Pancreas (tissue), 10 donors: ENCODE results near the gene KRT9. TPM values are rescaled to one million over a fixed set of nuclear protein-coding genes. Genes with fewer than 3 reads are reported as not detected.
A peak's percentile ranks its signal among the peaks of the same experiment; 100 is the strongest.
"Not testable (repeated sequence)": the region's sequence is repeated elsewhere in the genome, so short reads cannot be mapped to it uniquely, and the experiment has no call there.

Experiments
- ATAC-seq, 4 donors: fragments of 200-7000 bp; cut with Tn5 transposase; one replicate each; pipeline versions ENCODE4 v1.8.0 to v1.9.1; 2020; ENCODE audit warnings: mild to moderate bottlenecking in 4 of 4, moderate library complexity in 4 of 4
- DNase-seq, 6 donors: peaks; one replicate each; pipeline ENCODE4 v3.0.0-alpha.2; 2020
- FAIRE-seq: peaks from 2 replicates; lab custom pipeline; 2012; peaks lifted over from hg19 to GRCh38; lab: Jason Lieb, UNC
- H3K27ac ChIP-seq, 4 donors: fragments of 200-600 bp; sonication (generic); 1 replicate in 3 of 4; 2 replicates in 1 of 4; pipeline versions ENCODE4 v1.5.0 to v1.8.0; 2020
- H3K27me3 ChIP-seq, 4 donors: fragments of 200-600 bp; one replicate each; pipeline ENCODE4 v1.8.0; 2021
- H3K36me3 ChIP-seq, 3 donors: fragments of 200-600 bp; sonication (generic) in 1 of 3; one replicate each; pipeline versions ENCODE4 v1.5.0 to v1.8.0; 2020 to 2021
- H3K4me1 ChIP-seq, 3 donors: fragments of 200-600 bp; one replicate each; pipeline ENCODE4 v1.8.0; 2021
- H3K4me3 ChIP-seq, 4 donors: fragments of 200-600 bp; sonication (generic) in 2 of 4; one replicate each; pipeline versions ENCODE4 v1.5.0 to v1.8.0; 2020 to 2021
- H3K9me3 ChIP-seq, 4 donors: fragments of 200-600 bp; one replicate each; pipeline ENCODE4 v1.8.0; 2021
- CTCF ChIP-seq, 4 donors: fragments of 200-600 bp; sonication (generic) in 3 of 4; IDR thresholded peaks; one replicate each; pipeline versions ENCODE4 v1.5.0 to v1.8.0; 2021; ENCODE audit warnings: antibody characterized with exemption in 4 of 4
- WGBS, 2 donors: extraction: QIAGEN DNeasy Blood & Tissue Kit; methylation state at CpG; one replicate each; pipeline ENCODE4 v1.1.7; 2013; 5-methylcytosine and 5-hydroxymethylcytosine counted together
- intact Hi-C, 3 donors: fragments of 100-400 bp; cut with DNase I; formaldehyde crosslinking; loops; one replicate each; pipeline versions ENCODE4 v1.11.1 to v1.14.2; 2022
- polyA plus RNA-seq, 2 donors: library from polyadenylated mRNA; stranded (reverse); fragments of 200-250 nt; gene quantifications; one replicate each; pipeline ENCODE4 v1.2.3, GENCODE V29; 2013
- total RNA-seq, 6 donors: library from RNA; stranded (reverse); fragmentation: NEBNext Ultra II Directional in 4 of 6; extraction: Animal tissue kit (Norgen Biotek cat#: 25700) in 4 of 6; gene quantifications; one replicate each; pipeline versions ENCODE4 v1.2.1 to v1.2.4, GENCODE V29; 2021 to 2023
- donor health status: healthy with polysubstance abuse.
- donor health status: DM: no; HTN: no; CAD: no; lungs with moderate emphysema.
- donor health status: DM: no; HTN: no; CAD: no.
- donor health status: control.
- donor health status: control.
- donor health status: Bipolar disorder and iron deficiency.
- donor health status: DM: yes; HTN: yes; CAD: no.
- donor health status: DM: no; HTN: no; CAD: no.
- donor health status: DM: no; HTN: no; CAD: no.
- donor health status: DM: yes; HTN: yes; CAD: no.

The KRT9 gene
- total and polyA plus RNA-seq, 8 donors: not detected

DNA sequence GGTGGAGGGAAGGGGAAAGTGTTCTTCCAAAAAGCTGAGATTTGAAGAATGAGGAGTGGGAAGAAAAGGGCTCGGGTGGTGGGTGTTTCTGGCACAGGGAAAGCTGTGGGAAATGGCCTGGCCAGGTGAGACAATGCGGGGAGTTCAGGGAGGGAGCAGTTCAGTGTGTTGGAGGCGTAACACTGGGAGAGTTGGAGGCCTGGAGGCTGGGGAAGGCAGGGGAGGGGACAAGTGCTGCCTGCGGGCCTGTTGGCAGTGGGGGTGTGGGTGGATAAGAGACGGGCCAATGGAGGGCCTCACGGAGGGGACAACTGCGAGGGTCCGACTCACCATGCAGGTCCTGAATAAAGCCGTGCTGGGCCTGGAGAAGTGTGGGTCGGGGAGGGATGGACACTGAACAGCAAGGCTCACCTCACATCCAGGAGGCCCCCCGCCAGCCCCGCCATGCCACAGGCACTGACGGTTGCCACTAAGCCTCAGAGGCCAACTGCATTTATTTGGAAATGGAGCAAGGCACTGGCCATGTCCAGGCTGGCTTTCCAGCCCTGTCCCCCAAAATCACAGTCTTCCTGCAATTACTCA lies 25.9 kb downstream of the KRT9 start:
- H3K4me3 ChIP-seq: no peak overlapping the region
- H3K27me3 ChIP-seq: no peaks in the 10 kb centered on the region
- FAIRE-seq: no peak
- intact Hi-C loops: loop anchor here in 1 of 3 donors (5.0 kb wide), 1 partner anchor 111 kb away; no protein-coding TSS in a partner anchor
- WGBS, 2 donors: 77 to 85% methylated on average over 13 of the region's 13 CpGs
- no peaks in the 10 kb centered on the region for H3K9me3 ChIP-seq
- H3K36me3 ChIP-seq: no peaks in the 10 kb centered on the region
- peaks cover 0 to 14% (median 7%) of the 10 kb centered on the region in 3 donors for H3K4me1 ChIP-seq
- no peak for TF ChIP-seq CTCF (IDR thresholded peaks at IDR 0.05)
- DNase-seq: no peak
- H3K27ac ChIP-seq: no peak overlapping the region
- ATAC-seq: no peak

DNA sequence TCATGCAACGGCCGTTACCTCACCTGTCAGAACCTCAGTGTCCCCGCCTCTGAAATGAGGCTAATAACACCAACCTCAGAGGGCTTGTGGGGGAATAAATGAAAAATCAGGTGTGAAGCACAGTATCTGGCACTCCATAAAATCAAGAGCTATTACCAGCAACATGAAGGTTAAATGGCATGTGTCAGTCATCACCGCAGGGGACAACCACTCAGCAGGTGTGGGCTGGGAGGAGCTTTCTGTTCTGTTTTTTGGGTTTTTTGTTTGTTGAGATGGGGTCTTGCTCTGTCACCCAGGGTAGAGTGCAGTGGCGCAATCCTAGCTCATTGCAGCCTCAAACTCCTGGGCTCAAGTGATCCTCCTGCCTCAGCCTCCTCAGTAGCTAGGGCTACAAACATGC lies 26.9 kb downstream of the KRT9 start:
- Histone ChIP-seq H3K27ac (peak overlapping the region in 1 of 4 donors; percentile 36), H3K4me3 (no peak overlapping the region), H3K4me1 (peaks cover 0 to 14% (median 7%) of the 10 kb centered on the region in 3 donors), H3K27me3 (no peaks in the 10 kb centered on the region), H3K36me3 (no peaks in the 10 kb centered on the region), H3K9me3 (no peaks in the 10 kb centered on the region)
- DNase-seq: no peak
- WGBS, 2 donors: 83 to 90% methylated on average over 5 of the region's 5 CpGs
- intact Hi-C loops: loop anchor here in 1 of 3 donors (5.0 kb wide), 1 partner anchor 112 kb away; no protein-coding TSS in a partner anchor
- no peak for ATAC-seq
- no peak for TF ChIP-seq CTCF (IDR thresholded peaks at IDR 0.05)
- no peak for FAIRE-seq

- Histone ChIP-seq H3K4me1 (peaks cover 0 to 14% (median 7%) of the 10 kb centered on the region in 3 donors), H3K4me3 (no peak overlapping the region), H3K27me3 (no peaks in the 10 kb centered on the region), H3K36me3 (no peaks in the 10 kb centered on the region), H3K27ac (peak overlapping the region in 1 of 4 donors; percentile 36), H3K9me3 (no peaks in the 10 kb centered on the region)
- ATAC-seq (peak in 2 of 4 donors; percentile 10 to 40), DNase-seq (no peak), FAIRE-seq (no peak)
- intact Hi-C loops: no loop called here
- WGBS, 2 donors: 52 to 54% methylated on average over 5 of the region's 5 CpGs
- TF ChIP-seq CTCF (IDR thresholded peaks at IDR 0.05): no peak
These were observed 27.4 kb downstream of the KRT9 start for GRCh38 chr17:41544491-41544892.

DNA sequence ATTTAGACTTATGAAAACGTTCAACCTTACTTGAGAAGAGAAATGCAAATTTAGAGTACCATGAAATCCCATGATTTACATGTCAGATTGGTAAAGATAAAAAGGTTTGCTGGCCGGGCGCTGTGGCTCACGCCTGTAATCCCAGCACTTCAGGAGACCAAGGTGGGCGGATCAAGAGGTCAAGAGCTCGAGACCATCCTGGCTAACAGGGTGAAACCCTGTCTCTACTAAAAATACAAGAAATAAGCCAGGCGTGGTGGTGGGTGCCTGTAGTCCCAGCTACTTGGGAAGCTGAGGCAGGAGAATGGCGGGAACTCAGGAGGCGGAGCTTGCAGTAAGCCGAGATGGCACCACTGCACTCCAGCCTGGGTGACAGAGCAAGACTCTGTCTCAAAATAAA lies 29.1 kb downstream of the KRT9 start:
- DNase-seq, H3K4me1 ChIP-seq, H3K36me3 ChIP-seq, FAIRE-seq, ATAC-seq, H3K4me3 ChIP-seq, H3K27me3 ChIP-seq, H3K27ac ChIP-seq, intact Hi-C loops, H3K9me3 ChIP-seq: not testable (repeated sequence)
- WGBS, 2 donors: 75 to 82% methylated on average over 10 of the region's 10 CpGs

DNA sequence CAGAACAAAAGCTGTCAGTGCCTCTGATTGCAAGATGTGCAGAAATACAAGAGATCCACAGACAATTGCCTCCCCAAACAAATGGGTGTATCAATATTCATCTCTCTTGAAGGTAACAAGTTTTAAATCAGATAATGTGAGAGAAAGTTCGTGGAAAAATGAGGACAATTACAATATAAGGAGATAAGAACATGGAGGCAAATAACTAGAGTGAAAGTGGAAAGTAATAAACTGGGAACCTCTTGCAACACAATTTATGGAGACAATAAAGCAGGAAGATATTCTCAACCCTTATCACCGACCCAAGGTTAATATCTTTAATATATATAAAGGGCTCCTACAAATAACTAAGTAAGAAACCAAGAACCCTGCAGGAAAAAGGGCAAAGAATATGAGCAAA lies 29.5 kb downstream of the KRT9 start:
- intact Hi-C loops: no loop called here
- no peak for TF ChIP-seq CTCF (IDR thresholded peaks at IDR 0.05)
- no peak for ATAC-seq
- Histone ChIP-seq H3K36me3 (no peaks in the 10 kb centered on the region), H3K4me3 (no peak overlapping the region), H3K27me3 (no peaks in the 10 kb centered on the region), H3K27ac (no peak overlapping the region), H3K4me1 (no peaks in the 10 kb centered on the region), H3K9me3 (no peaks in the 10 kb centered on the region)
- DNase-seq: no peak
- FAIRE-seq: no peak
- WGBS, 2 donors: 20 to 29% methylated on average over 2 of the region's 2 CpGs
